Right lobe of liver (tissue), 4 donors: ENCODE data around the gene FEZ2.

Source experiments
- CTCF ChIP-seq, 4 donors: fragments of 200-600 bp in 3 of 4; fragments of 450-650 bp in 1 of 4; IDR thresholded peaks; one replicate each; pipeline versions ENCODE4 v1.5.1 to v1.8.0; 2016 to 2022; ENCODE audit warnings: antibody characterized with exemption in 4 of 4, mild to moderate bottlenecking in 2 of 4
- POLR2A ChIP-seq: fragments of 450-650 bp; IDR thresholded peaks from one replicate; pipeline ENCODE4 v1.6.1; 2017; ENCODE audit warnings: antibody characterized with exemption, mild to moderate bottlenecking
- donor health status: DM: no; HTN: no; CAD: no.
- donor health status: DM: no; HTN: no; CAD: no.
- donor health status: DM: no; HTN: yes; CAD: no.

DNA sequence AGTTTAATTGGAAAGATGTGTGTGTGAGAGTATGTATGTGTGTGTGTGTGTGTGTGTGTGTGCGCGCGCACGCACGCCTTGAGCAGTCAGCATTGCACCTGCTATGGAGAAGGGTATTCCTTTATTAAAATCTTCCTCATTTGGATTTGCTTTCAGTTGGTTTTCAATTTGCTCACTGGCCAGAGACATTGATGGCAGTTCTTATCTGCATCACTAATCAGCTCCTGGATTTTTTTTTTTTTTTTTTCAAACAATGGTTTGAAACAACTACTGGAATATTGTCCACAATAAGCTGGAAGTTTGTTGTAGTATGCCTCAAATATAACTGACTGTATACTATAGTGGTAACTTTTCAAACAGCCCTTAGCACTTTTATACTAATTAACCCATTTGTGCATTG, 48.0 kb downstream of the FEZ2 start:
- no peak for TF ChIP-seq POLR2A
- TF ChIP-seq CTCF (IDR thresholded peaks at IDR 0.05) = no peak
